RWPE1 (cell line): ENCODE data around the gene ARHGAP33.

ENCODE experiments used
- CTCF ChIA-PET: fragments of 350-600 bp; sonication (Branson Sonifier 250); formaldehyde crosslinking; extraction: SDS; loops from one replicate; lab custom pipeline; 2021; lab: Yijun Ruan, JAX
- POLR2A ChIA-PET: fragments of 400-600 bp; formaldehyde crosslinking; extraction: SDS; loops from one replicate; lab custom pipeline; 2020; ENCODE audit warnings: antibody characterized with exemption; ENCODE audit not compliant: low non-redundant PET; lab: Yijun Ruan, JAX
- DNase-seq: peaks from one replicate; pipeline ENCODE4 v3.0.0; 2012; ENCODE audit warnings: low spot score
- H3K27ac ChIP-seq: fragments of 450-650 bp; 2 replicates; pipeline ENCODE4 v1.5.1; 2017
- TF ChIP-seq, protein P1 (sequence below): fragments of 450-650 bp; conservative IDR thresholded peaks from 2 replicates; pipeline ENCODE4 v1.5.1; 2017; ENCODE audit warnings: low read depth, mild to moderate bottlenecking

Gene ARHGAP33

DNA sequence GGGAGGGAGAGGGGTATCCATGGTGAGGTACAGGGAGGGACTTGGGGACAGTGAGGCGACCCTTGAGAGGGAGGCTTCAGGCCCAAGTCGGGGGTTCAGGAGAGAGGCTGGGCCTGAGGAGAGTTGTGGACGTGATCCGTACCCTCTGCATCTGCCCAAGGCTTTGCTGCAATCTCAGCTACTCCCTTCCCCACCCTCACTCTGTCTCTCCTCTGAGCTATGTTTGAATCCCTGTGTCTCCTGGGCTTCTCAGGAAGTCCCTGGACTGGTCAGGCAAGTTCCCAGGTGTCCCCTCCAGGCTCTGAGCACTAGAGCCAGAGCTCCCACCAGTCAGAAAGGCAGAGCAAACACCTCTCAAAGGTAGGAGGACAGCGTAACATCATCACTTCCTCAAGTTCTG is 25.2 kb upstream of the ARHGAP33 start:
- no peak for DNase-seq
- POLR2A ChIA-PET: interaction anchor here (1.0 kb wide), 1 partner anchor 47 kb away, joined by 3 read pairs; no protein-coding TSS in a partner anchor
- TF ChIP-seq, protein P1, sequence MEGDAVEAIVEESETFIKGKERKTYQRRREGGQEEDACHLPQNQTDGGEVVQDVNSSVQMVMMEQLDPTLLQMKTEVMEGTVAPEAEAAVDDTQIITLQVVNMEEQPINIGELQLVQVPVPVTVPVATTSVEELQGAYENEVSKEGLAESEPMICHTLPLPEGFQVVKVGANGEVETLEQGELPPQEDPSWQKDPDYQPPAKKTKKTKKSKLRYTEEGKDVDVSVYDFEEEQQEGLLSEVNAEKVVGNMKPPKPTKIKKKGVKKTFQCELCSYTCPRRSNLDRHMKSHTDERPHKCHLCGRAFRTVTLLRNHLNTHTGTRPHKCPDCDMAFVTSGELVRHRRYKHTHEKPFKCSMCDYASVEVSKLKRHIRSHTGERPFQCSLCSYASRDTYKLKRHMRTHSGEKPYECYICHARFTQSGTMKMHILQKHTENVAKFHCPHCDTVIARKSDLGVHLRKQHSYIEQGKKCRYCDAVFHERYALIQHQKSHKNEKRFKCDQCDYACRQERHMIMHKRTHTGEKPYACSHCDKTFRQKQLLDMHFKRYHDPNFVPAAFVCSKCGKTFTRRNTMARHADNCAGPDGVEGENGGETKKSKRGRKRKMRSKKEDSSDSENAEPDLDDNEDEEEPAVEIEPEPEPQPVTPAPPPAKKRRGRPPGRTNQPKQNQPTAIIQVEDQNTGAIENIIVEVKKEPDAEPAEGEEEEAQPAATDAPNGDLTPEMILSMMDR: no peak
- H3K27ac ChIP-seq: peak overlapping the region; percentile 31
- CTCF ChIA-PET: no interaction called here

DNA sequence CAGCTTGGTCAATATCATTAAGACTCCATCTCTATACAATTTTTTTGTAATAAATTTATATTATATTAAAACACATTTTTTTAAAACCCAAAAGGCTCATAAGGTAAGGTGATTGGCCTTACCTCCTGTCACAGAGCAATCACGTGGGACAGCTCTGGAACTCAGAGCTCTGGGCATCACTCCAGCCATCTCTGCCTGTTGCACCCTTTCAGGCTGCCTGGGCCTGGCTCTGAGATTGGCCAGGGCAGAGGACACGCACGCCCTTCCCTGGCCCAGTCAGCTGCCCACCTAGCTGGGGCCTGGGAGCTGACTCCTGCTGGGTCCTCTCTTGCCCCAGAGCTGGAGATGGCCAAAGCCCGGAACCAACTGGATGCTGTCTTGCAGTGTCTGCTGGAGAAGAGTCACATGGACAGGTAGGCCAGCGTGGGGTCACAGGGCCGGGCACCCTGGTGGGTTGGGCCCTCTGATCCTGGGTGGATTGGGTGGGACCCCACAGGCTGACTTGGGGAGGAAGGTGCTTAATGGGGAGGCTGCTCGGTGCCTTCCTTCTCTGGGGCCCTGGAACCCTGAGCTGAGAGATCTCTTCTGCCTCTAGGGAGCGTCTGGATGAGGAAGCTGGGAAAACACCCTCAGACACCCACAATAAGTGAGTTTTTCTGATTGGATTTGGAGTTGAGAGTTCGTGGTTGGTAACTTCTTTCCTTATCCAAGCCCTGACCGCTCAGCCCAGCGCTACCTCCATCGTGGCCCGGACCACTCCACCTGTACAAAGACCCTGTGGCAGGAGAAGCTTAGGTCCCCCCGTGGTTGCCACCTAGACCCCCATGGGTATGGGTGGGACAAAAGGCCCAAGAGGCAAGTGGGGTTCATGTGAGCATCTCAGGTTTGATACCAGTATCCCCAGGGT is 23.3 kb upstream of the ARHGAP33 start:
- POLR2A ChIA-PET: interaction anchor here (1.1 kb wide), 1 partner anchor 11 kb away, joined by 3 read pairs; no protein-coding TSS in a partner anchor
- TF ChIP-seq, protein P1: no peak
- no peak overlapping the region; the same call in 1 of the 2 replicates for H3K27ac ChIP-seq
- CTCF ChIA-PET: interaction anchor here (0.7 kb wide), 1 partner anchor 18 kb away, joined by 6 read pairs; no protein-coding TSS in a partner anchor
- DNase-seq: no peak

DNA sequence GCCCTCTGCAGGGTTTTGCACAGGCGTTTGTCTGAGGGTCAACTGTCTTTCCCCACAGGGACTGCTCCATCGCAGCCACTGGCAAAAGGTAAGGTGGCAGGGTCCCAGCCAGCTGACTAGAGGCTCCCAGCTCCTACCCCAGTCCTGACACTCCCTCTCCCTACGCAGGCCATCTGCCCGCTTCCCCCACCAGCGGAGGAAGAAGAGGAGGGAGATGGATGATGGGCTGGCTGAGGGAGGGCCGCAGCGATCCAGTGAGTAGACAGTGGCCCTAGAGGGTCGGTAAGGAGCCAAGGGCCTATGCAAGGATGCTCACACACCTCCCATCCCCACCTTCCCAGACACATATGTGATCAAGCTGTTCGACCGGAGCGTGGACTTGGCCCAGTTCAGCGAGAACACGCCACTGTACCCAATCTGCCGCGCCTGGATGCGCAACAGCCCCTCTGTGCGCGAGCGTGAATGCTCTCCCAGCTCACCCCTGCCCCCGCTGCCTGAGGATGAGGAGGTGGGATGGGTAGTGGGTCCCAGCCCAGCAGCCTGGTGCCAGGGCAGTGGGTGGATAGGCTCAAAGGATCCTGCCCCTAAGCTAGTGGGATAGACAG is 22.5 kb upstream of the ARHGAP33 start:
- peak overlapping the region; percentile 98; the same call in 1 of the 2 replicates for H3K27ac ChIP-seq
- POLR2A ChIA-PET: no interaction called here

DNA sequence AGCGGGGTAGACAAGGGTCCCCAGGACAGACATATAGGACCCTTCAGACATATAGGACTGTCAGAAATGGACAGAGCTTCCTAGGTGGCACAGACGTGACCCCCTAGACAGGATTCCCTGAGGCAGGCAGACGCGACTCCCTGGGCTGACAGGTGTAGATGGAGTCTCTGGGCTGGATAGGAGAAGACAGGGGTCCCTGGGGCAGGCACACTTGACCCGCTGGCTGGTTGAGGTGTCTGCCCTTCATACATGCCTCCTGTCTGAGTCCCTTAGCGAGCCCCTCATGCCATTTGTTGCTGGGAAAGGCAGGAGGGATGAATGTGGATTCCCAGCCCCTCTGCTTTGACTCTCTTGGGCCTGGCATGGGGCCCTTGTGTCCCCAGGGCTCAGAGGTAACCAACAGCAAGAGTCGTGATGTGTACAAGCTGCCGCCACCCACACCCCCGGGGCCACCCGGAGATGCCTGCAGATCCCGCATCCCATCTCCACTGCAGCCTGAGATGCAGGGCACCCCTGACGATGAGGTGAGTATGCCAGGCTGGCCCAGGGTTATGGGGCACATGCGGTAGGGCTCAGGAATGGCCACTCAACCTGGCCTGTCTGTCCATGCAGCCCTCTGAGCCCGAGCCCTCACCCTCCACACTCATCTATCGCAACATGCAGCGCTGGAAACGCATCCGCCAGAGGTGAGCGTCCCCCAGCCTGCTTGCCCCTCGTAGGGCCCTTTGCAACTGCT is 21.6 kb upstream of the ARHGAP33 start:
- peak overlapping the region; percentile 98 for H3K27ac ChIP-seq
- DNase-seq: no peak
- TF ChIP-seq, protein P1: no peak
- ChIA-PET CTCF (no interaction called here), POLR2A (no interaction called here)

More for the DNA sequence above, 22.5 kb upstream of the ARHGAP33 start:
- no peak for DNase-seq
- TF ChIP-seq, protein P1: no peak
- CTCF ChIA-PET: interaction anchor here (0.6 to 0.7 kb wide), 2 partner anchors 11 to 19 kb away, joined by 4 to 6 read pairs; no protein-coding TSS in a partner anchor

DNA sequence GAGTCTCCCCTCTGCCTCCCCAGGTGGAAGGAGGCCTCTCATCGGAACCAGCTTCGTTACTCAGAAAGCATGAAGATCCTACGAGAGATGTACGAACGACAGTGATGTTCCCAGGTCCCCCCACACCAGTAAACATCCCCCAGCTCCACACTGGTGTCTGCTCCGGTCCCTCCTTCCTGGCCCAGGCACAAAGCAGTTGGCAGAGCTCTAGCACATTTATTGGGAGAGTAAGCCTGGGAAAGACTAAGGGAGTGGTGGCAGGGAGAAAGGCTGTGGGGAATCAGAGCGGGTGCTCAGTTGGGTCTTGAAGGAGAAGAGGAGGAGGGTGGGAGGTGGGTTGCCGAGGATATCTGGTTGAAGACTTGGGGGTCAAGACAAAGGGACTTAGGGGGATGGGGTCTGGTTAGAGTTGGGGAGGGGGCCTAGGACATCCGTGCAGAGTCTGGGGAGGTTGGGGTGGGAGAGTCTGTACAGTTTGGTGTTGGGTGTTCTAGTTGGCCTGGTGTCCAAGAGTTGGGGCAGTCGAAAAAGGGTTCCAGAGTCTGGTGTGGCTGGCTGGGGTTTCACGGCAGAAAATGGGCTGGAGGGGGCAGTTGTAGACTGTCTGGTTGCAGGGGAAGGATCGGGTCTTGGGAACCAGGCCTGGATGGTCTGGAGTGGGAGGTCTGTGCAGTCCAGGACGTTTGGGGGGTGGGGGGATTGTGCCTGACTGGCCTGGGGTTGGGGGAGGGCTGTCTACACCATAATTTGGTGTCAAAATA is 20.8 kb upstream of the ARHGAP33 start:
- ChIA-PET POLR2A (no interaction called here), CTCF (no interaction called here)
- H3K27ac ChIP-seq: peak overlapping the region; percentile 98
- no peak for DNase-seq
- TF ChIP-seq, protein P1: no peak
